ENCODE measurements around the gene CDNF. TPM values are rescaled to one million over a fixed set of nuclear protein-coding genes. Genes with fewer than 3 reads are reported as not detected.

CDNF gene
- total and polyA plus RNA-seq, 4 donors = 1.5 to 5.9 (median 2.9) TPM

DNA sequence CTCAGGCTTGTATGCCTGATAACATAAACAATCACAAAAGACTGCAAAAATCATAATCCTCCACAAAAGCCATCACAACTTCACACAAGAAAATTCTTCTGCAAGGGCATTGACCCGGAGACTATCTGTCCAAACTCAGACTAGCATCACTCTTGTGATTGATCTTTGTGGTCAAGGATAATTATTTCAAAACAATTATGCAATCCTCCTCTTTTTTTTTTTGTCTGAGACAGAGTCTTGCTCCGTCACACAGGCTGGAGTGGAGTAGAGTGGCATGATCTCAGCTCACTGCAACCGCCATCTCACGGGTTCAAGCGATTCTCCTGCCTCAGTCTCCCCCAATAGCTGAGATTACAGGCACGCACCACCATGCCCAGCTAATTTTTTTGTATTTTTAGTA, 22.2 kb downstream of the CDNF start:
- 78% methylated on average over 6 of the region's 6 CpGs for WGBS
- Histone ChIP-seq H3K27ac (ENCODE audit: low read depth in 1 of 2, low read length in 2 of 2) (no peak overlapping the region), H3K27me3 (ENCODE audit: control insufficient read depth in 4 of 4, insufficient read depth in 4 of 4, low read length in 3 of 4) (no peaks in the 10 kb centered on the region)

DNA sequence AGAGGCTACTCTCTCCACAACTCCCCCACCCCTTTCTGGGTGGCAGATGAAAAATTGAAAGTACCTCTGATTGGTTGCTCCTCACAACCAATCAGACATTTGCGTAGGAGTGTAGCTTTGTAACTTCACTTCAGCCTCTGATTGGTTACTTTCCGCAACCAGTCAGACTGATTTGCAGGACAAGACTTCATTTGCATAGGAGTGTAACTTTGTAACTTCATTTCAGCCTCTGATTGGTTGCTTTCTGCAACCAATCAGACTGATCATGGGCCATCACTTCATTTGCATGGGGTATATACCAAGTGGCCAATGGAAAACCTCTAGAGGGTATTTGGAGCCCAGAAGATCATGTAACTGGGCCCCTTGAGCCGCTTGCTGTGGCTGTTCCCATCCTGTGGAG, 25.6 kb downstream of the CDNF start:
- TF ChIP-seq, protein P1, sequence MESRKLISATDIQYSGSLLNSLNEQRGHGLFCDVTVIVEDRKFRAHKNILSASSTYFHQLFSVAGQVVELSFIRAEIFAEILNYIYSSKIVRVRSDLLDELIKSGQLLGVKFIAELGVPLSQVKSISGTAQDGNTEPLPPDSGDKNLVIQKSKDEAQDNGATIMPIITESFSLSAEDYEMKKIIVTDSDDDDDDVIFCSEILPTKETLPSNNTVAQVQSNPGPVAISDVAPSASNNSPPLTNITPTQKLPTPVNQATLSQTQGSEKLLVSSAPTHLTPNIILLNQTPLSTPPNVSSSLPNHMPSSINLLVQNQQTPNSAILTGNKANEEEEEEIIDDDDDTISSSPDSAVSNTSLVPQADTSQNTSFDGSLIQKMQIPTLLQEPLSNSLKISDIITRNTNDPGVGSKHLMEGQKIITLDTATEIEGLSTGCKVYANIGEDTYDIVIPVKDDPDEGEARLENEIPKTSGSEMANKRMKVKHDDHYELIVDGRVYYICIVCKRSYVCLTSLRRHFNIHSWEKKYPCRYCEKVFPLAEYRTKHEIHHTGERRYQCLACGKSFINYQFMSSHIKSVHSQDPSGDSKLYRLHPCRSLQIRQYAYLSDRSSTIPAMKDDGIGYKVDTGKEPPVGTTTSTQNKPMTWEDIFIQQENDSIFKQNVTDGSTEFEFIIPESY (IDR thresholded peaks at IDR 0.05) = no peak
- TF ChIP-seq, protein P2, sequence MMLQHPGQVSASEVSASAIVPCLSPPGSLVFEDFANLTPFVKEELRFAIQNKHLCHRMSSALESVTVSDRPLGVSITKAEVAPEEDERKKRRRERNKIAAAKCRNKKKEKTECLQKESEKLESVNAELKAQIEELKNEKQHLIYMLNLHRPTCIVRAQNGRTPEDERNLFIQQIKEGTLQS (IDR thresholded peaks at IDR 0.05) = no peak
- TF ChIP-seq JUND (IDR thresholded peaks at IDR 0.05) (no peak), YY1 (IDR thresholded peaks at IDR 0.05) (no peak), NR2F2 (IDR thresholded peaks at IDR 0.05) (no peak), FOXA1 (IDR thresholded peaks at IDR 0.05) (no peak), RXRA (IDR thresholded peaks at IDR 0.05) (no peak), FOXA2 (IDR thresholded peaks at IDR 0.05) (no peak), HNF4A (conservative IDR thresholded peaks at IDR 0.05) (no peak), SP1 (IDR thresholded peaks at IDR 0.05) (no peak)
- TF ChIP-seq, protein P3, sequence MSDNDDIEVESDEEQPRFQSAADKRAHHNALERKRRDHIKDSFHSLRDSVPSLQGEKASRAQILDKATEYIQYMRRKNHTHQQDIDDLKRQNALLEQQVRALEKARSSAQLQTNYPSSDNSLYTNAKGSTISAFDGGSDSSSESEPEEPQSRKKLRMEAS (IDR thresholded peaks at IDR 0.05) = no peak
- H3K4me3 ChIP-seq (ENCODE audit: low read depth in 1 of 3, low read length in 3 of 3) = no peak overlapping the region
- no peak overlapping the region for H3K27ac ChIP-seq (ENCODE audit: low read depth in 1 of 2, low read length in 2 of 2)
- no peaks in the 10 kb centered on the region for H3K4me1 ChIP-seq (ENCODE audit: control insufficient read depth in 4 of 4, insufficient read depth in 4 of 4, low read length in 3 of 4)
- 94% methylated on average over 3 of the region's 3 CpGs for whole genome bisulfite sequencing
- H3K36me3 ChIP-seq (ENCODE audit: control insufficient read depth in 4 of 4, insufficient read depth in 3 of 4, low read depth in 1 of 4, low read length in 3 of 4) = no peaks in the 10 kb centered on the region
- H3K9me3 ChIP-seq (ENCODE audit: control insufficient read depth in 4 of 4, low read length in 3 of 4) = no peaks in the 10 kb centered on the region
- H3K9ac ChIP-seq (ENCODE audit: low read depth in 1 of 2, low read length in 2 of 2) = no peak overlapping the region
- no peak for DNase-seq (ENCODE audit: low spot score)
- no peaks in the 10 kb centered on the region for H3K27me3 ChIP-seq (ENCODE audit: control insufficient read depth in 4 of 4, insufficient read depth in 4 of 4, low read length in 3 of 4)

More for the DNA sequence above, 22.2 kb downstream of the CDNF start:
- Histone ChIP-seq H3K4me1 (ENCODE audit: control insufficient read depth in 4 of 4, insufficient read depth in 4 of 4, low read length in 3 of 4) (no peaks in the 10 kb centered on the region), H3K9ac (ENCODE audit: low read depth in 1 of 2, low read length in 2 of 2) (no peak overlapping the region), H3K9me3 (ENCODE audit: control insufficient read depth in 4 of 4, low read length in 3 of 4) (no peaks in the 10 kb centered on the region), H3K36me3 (ENCODE audit: control insufficient read depth in 4 of 4, insufficient read depth in 3 of 4, low read depth in 1 of 4, low read length in 3 of 4) (no peaks in the 10 kb centered on the region), H3K4me3 (ENCODE audit: low read depth in 1 of 3, low read length in 3 of 3) (no peak overlapping the region)
- no peak for DNase-seq (ENCODE audit: low spot score)
- TF ChIP-seq, protein P2 (IDR thresholded peaks at IDR 0.05) = no peak
- TF ChIP-seq RXRA (IDR thresholded peaks at IDR 0.05) = no peak
- TF ChIP-seq FOXA1 (IDR thresholded peaks at IDR 0.05) = no peak
- no peak for TF ChIP-seq CTCF (IDR thresholded peaks at IDR 0.05; ENCODE audit: low read depth, low read length, missing input control)
- no peak for TF ChIP-seq RAD21 (IDR thresholded peaks at IDR 0.05)
- TF ChIP-seq HNF4G (IDR thresholded peaks at IDR 0.05) = no peak
- TF ChIP-seq, protein P1 (IDR thresholded peaks at IDR 0.05) = no peak
- TF ChIP-seq TAF1 (conservative IDR thresholded peaks at IDR 0.05) = no peak
- TF ChIP-seq NR2F2 (IDR thresholded peaks at IDR 0.05) = no peak
- TF ChIP-seq HNF4A (conservative IDR thresholded peaks at IDR 0.05) = no peak
- no peak for TF ChIP-seq YY1 (IDR thresholded peaks at IDR 0.05)
- TF ChIP-seq, protein P3 (IDR thresholded peaks at IDR 0.05) = no peak
